Inferior parietal cortex (tissue), 1 donor: ENCODE results near the gene CHMP1A.

Experiments used
- DNase-seq: peaks from one replicate; pipeline ENCODE4 v3.0.0-alpha.2; 2016; ENCODE audit errors: extremely low spot score

Gene CHMP1A

DNA sequence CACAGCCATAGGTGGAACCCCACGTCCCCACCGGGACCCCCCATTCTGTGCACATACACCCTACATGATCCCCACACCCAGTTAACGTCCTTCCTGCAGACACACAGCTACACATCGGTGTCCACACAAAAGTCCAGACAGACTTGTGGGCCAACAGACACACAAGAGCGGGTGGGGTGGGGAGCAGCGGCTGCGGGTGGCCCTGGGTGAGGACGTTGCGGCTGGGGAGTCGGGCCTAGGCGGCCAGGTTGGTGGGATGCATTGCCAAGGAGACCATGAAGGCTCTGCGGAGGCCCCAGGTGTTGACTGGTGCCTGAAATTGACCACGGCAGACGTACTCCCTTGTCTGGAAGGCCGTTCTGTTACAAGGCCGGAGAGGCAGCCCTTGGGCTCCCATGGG, 52.7 kb downstream of the CHMP1A start:
- DNase-seq, result no peak

DNA sequence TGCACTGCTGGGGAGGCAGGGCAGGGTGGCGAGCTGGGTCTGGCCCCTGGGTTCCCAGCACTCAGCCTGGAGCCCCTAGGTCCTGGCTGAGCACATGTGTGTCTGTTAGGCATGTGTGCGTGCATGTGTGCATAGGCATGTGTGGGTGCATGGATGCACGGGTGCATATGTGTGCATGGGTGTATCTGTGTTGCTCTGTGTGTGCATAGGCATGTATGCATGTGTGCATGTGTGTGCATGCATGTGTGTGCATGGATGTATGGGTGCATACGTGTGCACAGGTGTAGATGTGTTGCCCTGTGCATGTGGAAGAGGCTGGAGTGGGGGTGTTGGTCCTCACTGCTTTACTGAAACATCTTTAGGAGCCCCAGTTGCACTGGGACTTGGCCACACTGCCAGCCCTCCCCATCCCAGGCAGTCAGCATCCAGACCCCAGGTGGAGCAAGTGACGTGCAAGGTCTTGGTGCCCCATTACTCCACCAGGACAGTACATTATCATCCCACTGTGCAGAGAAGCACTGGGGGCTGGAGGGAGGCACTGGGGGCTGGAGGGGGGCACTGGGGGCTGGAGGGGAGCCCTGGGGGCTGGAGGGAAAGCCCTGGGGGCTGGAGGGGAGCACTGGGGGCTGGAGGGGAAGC, 54.4 kb downstream of the CHMP1A start:
- DNase-seq, result no peak

DNA sequence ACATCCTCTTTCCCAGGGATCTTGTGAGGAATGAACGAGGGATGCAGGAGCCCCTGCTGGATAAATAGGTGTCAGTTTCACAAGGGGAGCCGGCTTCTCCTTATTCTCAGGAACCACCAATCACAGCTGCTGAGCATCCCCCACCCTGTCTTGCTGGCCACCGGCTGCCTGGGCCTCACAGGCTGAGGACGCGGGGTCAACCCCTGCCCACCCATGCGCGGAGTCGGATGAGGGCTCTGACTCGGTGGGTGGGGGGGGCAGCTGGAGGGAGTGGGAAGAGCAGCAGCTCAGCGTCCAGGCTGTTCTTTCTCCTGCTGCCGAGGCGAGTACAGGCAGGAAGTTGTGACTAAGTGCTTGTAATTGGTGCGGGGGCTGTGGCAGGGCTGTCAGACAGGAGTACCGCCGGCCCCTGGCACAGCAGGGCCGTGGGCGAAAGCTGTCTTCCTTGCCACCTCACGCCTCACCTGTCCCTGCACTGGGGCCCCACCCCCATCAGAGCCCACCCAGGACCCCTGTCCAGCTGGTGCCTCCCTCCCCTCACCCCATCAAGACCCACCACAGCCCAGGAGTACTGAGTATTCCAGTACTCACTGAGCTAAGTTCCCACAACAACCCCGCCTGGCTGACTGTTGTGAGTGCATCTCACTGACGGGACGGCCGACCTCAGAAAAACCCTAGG, 55.1 kb downstream of the CHMP1A start:
- peak; percentile 21 for DNase-seq

DNA sequence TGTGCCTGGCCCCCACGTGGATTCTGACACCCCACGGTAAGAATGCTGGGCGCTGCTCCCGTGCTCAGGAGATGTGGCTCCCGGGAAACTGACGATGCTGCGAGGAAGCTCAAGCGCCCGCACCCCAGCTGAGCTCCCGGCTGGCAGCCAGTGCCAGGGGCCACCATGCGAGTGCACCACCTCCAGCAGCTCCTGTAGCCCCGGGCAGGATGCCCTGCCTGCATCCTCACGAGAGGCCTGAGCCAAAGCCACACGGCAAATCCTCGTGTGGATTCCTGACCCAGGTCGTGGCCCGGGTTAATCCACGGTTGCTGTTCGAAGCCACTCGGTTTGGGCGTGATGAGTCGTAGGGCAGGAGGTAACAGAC, 55.6 kb downstream of the CHMP1A start:
- no peak for DNase-seq

DNA sequence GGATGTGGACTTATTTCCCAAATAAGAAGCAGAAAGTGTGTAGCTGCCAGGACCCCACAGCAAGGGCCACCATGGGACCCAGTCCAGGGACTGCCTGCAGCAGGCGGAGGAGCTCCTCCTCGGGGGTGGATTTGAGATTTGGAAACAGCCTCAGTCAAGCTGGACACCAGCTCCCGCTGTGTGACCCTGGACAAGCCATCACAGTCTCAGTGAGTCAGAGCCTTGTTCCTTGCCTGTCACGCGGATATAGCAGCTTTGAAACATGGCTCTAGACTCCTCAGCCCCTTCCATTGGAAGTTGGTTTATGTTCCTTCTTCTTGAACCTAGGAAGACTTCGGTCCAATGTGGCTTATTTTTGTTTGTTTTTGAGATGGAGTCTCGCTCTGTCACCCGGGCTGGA, 56.6 kb downstream of the CHMP1A start:
- DNase-seq, result no peak

DNA sequence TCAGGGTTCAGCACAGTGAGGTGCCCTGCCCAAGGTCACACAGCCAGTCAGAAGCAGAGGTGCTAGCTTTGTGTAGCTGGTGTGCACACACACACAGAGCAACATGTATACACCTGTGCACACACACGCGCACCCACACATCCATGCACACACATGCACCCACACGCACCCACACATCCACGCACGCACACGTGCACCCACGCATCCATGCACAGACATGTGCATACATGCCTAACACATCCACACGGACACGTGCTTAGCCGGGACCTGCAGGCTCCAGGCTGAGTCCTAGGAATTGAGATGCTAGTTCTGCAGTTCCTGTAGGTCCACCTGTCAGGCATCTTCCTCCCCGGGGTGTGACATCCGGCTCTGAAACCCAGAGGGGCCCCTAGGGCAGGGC, 57.1 kb downstream of the CHMP1A start:
- DNase-seq, result no peak

DNA sequence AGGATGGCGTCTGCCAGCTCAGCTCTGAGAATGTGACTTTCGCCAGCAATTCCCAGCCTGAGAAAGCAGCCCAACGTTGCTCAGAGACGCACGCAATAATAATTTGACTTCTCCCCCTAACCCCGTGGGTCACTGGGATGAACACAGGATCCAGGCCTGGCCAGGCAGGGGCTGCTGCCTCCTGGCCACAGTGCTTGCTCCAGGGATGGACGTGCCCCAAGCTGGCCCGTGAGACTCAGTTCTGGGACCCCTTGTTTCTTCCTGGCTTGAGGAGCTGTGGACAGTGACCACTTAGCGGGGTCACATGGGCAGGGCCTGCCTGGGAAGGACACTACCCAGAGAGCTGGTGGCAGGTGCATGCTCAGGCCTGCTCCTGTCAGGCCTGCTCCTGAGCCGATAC, 57.6 kb downstream of the CHMP1A start:
- no peak for DNase-seq

DNA sequence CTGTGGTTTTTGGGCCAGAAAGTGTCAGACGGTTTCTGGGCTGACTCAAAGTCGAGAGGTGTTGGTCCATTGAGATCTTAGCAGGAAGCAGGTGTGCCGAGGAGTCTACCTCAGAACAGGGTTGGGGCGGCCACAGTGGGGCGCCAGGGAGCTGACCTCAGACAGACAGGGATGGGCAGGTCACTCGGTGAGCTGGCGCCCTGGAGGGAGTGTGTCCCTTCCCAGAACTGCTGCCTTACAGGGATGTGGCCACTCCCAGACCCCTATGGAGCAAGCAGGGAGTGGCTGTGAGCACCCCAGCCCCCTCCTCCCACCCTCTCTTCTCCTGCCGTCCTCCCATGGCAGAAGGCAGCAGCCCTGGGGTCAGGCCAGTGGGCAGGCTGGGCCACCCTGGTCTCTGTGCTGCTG, 58.1 kb downstream of the CHMP1A start:
- no peak for DNase-seq

DNA sequence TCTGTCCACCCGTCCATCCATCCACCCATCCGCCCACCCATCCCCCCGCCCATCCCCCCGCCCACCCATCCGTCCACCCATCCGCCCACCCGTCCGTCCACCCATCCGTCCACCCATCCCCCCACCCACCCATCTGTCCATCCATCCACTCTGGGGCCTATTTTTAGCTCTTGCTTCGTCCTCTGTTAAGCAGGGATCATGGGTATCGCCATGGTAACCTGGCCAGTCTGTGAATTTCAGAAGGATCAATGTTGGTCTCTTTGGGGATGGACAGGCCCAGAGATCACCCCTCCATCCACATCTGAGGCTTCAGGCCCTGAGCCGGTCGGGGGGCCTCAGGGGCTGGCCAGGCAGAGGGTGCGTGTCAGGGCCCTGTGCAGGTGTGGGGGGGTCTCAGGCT, 59.3 kb downstream of the CHMP1A start:
- no peak for DNase-seq

DNA sequence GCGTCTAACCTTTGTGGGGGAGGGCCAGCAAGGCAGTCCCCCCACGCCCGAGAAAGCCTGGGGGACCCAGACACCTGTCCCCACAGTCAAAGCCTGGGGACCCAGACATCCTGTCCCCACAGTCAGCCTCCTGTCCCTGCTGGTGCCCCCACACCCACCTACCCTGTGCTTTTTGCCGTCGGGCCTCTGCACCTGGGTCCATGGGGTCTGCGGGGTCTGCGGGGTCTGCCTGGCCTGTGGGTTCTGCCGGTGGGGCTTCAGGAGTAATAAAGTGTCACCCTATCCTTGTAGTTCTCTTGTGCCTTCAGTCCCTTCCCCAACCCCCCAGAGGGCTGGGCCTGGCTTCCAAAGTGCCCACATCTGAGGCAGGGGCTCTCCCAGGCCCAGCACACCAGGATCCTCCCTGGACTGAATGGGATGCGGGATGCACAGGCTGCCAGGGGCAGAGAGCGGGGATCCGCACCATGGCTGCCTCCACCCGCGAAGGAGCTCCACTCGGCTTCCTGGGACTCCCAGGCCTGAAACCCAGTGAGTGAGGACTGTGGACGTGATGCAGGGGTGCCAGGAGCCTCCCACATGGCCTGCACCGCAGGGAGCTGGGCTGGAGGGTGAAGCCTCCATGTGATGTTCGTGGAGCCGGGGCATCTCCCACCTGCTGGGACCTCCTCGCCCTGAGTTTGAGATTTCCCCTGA, 60.4 kb downstream of the CHMP1A start:
- DNase-seq, result no peak

DNA sequence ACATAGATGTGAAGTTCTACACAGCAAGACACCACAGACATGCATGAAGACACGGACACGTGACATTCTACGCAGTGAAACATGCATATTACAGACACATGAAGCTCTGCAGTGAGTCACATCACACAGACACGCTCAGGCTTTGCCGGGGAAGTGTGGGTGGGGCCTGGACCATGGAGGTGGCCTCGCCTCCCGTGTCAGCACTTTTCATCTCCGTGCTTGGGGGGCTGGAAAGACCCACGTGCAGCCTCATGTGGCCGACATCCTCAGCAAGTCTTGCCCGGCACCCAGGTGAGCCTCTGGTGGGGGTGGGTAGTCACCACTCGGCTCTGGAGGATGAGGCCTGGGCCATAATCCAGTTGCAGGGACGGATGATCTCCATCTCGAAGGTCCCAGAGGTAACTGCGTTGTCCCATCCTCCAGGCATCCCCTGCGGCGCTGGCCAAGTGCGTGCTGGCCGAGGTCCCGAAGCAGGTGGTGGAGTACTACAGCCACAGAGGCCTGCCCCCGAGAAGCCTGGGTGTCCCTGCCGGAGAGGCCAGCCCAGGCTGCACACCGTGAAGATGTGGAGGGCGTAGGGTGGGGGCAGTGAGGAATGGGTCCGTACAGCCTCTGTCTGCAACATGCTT, 61.3 kb downstream of the CHMP1A start:
- no peak for DNase-seq

DNA sequence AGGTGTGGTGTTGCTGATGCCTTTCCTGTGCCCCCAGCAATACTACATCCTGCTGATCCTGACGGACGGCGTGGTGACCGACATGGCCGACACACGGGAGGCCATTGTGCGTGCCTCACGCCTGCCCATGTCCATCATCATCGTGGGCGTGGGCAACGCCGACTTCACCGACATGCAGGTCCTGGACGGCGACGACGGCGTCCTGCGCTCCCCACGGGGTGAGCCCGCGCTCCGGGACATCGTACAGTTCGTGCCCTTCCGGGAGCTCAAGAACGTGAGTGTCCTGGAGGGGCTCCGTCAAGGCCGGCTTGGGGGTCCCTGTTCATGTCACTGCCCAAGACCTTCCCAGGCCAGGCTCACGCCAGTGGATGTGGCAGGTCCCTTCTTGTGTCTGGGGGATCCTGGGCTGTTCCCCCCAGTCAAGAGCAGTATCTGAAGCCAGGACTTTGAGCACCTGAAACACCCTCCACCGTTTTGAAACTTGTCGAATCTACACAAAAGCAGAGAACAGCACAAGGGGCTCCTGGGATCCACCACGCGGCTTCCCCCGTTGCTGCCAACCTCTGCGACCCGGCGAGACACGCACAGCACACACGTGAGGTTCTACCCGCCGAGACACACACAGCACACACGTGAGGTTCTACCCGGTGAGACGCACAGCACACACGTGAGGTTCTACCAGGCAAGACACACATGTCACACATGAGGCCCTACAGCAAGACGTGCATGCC, 62.0 kb downstream of the CHMP1A start:
- DNase-seq, result no peak
